OCI-LY7 (cell line): ENCODE results near the gene THSD7A. TPM values are rescaled to one million over a fixed set of nuclear protein-coding genes. Genes with fewer than 3 reads are reported as not detected.
A peak's percentile ranks its signal among the peaks of the same experiment; 100 is the strongest.

Experiments
- BruUV-seq: library from RNA; stranded (reverse); fragments of 400-500 nt; replicated peaks from 2 replicates; lab custom pipeline; 2021; lab: Mats Ljungman, UMichigan
- CTCF ChIA-PET: fragments of 300-600 bp; sonication (Branson Sonifier 250); formaldehyde crosslinking; loops from one replicate; lab custom pipeline; 2022; ENCODE audit warnings: antibody characterized with exemption; ENCODE audit not compliant: unreplicated experiment; lab: Charles Lee
- POLR2A ChIA-PET: fragments of 300-600 bp; sonication (Branson Sonifier 250); formaldehyde crosslinking; loops from one replicate; lab custom pipeline; 2022; ENCODE audit warnings: antibody characterized with exemption; lab: Charles Lee
- DNase-seq: peaks from one replicate; pipeline ENCODE4 v3.0.0-alpha.2; 2015; ENCODE audit warnings: low spot score
- H2AFZ ChIP-seq: fragments of 200-600 bp; sonication (generic), shearing (Covaris generic); 2 replicates; pipeline ENCODE4 v1.6.1; 2014; ENCODE audit warnings: mild to moderate bottlenecking, antibody characterized with exemption, low read length, moderate library complexity
- H3K27ac ChIP-seq: fragments of 200-600 bp; sonication (generic); 2 replicates; pipeline ENCODE4 v1.5.1; 2014; ENCODE audit warnings: mixed run types, low read depth, mild to moderate bottlenecking, moderate library complexity, low read length, inconsistent platforms; ENCODE audit not compliant: poor library complexity, severe bottlenecking
- H3K36me3 ChIP-seq: fragments of 200-600 bp; sonication (generic); 2 replicates; pipeline ENCODE4 v1.6.1; 2014; ENCODE audit warnings: mild to moderate bottlenecking, antibody characterized with exemption, low read length, moderate library complexity, mixed read lengths; ENCODE audit not compliant: insufficient read depth
- H3K4me1 ChIP-seq: fragments of 200-600 bp; sonication (generic); 2 replicates; pipeline ENCODE4 v1.5.1; 2014; ENCODE audit warnings: mild to moderate bottlenecking, low read length; ENCODE audit not compliant: insufficient read depth, poor library complexity, severe bottlenecking
- H3K4me2 ChIP-seq: fragments of 200-600 bp; sonication (generic); 2 replicates; pipeline ENCODE4 v1.6.1; 2014; ENCODE audit warnings: mild to moderate bottlenecking, low read length
- H3K4me3 ChIP-seq: fragments of 200-600 bp; sonication (generic); 2 replicates; pipeline ENCODE4 v1.5.1; 2014; ENCODE audit warnings: mild to moderate bottlenecking, low read depth, low read length; ENCODE audit not compliant: poor library complexity, severe bottlenecking
- H3K79me2 ChIP-seq: fragments of 200-600 bp; sonication (generic); 2 replicates; pipeline ENCODE4 v1.6.1; 2016; ENCODE audit warnings: low read depth, mild to moderate bottlenecking, low read length, moderate library complexity, mixed read lengths; ENCODE audit not compliant: insufficient read depth
- H3K9me2 ChIP-seq: fragments of 200-600 bp; sonication (generic); 2 replicates; pipeline ENCODE4 v1.6.1; 2016; ENCODE audit warnings: mild to moderate bottlenecking, low read length, mixed read lengths; ENCODE audit not compliant: insufficient read depth
- H3K9me3 ChIP-seq: fragments of 200-600 bp; sonication (generic); 2 replicates; pipeline ENCODE4 v1.6.1; 2014; ENCODE audit warnings: mild to moderate bottlenecking, mixed run types, low read length, mixed read lengths
- H4K20me1 ChIP-seq: fragments of 200-600 bp; sonication (generic); 2 replicates; pipeline ENCODE4 v1.6.1; 2014; ENCODE audit warnings: mild to moderate bottlenecking, antibody characterized with exemption, low read length, moderate library complexity, mixed read lengths; ENCODE audit not compliant: insufficient read depth
- EZH2phosphoT487 ChIP-seq: fragments of 200-600 bp; sonication (generic); IDR thresholded peaks from 2 replicates; pipeline ENCODE4 v1.6.1; 2018; ENCODE audit warnings: low read depth, borderline replicate concordance, mild to moderate bottlenecking, mixed run types, antibody characterized with exemption, low read length, moderate library complexity, mixed read lengths
- intact Hi-C: fragments of 100-400 bp; cut with micrococcal nuclease; formaldehyde crosslinking; loops from one replicate; pipeline ENCODE4 v1.10.0; 2022; ENCODE audit not compliant: unreplicated experiment
- total RNA-seq, 2 experiments: library from RNA; depleted of rRNA in 1 of 2; stranded (reverse); fragments of >200 nt in 1 of 2; shearing (Covaris generic) in 1 of 2; gene quantifications; 2 replicates each; pipeline ENCODE4 v1.2.3, GENCODE V29; 2014 to 2022
- TF ChIP-seq, protein P1 (sequence below): fragments of 200-600 bp; sonication (generic); conservative IDR thresholded peaks from 2 replicates; pipeline ENCODE4 v1.5.1; 2014; ENCODE audit warnings: mild to moderate bottlenecking, antibody characterized with exemption, low read length, moderate library complexity, mixed read lengths

The THSD7A gene
- total RNA-seq, 2 experiments from 2014 or later = 0.13 TPM; not detected in 1

DNA sequence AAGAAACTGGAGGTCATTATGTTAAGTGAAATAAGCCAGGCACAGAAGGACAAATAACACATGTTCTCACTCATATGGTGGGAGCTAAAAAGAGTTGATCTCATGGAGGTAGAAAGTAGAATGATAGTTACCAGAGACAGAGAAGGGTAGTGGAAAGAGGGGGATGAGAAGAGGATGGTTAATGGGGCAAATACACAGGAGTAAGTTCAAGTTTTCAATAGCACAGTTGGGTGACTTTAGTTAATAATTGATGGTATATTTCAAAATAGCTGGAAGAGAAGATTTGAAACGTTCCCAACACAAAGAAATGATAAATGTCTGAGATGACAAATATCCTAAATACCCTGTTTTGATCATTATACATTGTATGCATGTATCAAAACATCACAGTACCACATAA lies 261.8 kb downstream of the THSD7A start:
- H3K36me3 ChIP-seq = no peaks in the 10 kb centered on the region
- CTCF ChIA-PET = no interaction called here

DNA sequence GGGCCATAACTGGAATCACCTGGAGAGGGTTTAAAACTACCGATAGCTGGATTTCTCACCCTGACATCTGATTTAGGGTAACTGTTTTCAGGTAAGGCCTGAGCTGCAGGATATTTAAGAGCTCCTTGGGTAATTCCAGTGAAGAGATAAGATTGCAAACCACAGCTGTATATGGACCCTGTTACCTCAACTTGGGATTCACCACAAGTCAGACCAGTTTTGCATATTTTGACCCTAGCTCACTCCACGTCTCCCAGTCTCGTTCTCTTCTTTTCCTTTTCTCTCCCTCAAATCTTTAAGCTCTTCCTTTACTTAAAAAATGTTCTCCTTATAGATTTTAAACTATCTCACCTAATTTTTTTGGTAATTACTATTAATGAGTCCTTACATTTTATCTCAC lies 264.4 kb downstream of the THSD7A start:
- Histone ChIP-seq H3K9me2 (no peaks in the 10 kb centered on the region), H2AFZ (peak overlapping the region; percentile 11; the same call in 1 of the 2 replicates), H4K20me1 (no peaks in the 10 kb centered on the region), H3K9me3 (no peaks in the 10 kb centered on the region), H3K4me3 (no peak overlapping the region), H3K36me3 (no peaks in the 10 kb centered on the region), H3K4me2 (no peak overlapping the region), H3K79me2 (no peaks in the 10 kb centered on the region), H3K4me1 (no peaks in the 10 kb centered on the region), H3K27ac (no peak overlapping the region)
- no TSS peak for BruUV-seq
- TF ChIP-seq, protein P1, sequence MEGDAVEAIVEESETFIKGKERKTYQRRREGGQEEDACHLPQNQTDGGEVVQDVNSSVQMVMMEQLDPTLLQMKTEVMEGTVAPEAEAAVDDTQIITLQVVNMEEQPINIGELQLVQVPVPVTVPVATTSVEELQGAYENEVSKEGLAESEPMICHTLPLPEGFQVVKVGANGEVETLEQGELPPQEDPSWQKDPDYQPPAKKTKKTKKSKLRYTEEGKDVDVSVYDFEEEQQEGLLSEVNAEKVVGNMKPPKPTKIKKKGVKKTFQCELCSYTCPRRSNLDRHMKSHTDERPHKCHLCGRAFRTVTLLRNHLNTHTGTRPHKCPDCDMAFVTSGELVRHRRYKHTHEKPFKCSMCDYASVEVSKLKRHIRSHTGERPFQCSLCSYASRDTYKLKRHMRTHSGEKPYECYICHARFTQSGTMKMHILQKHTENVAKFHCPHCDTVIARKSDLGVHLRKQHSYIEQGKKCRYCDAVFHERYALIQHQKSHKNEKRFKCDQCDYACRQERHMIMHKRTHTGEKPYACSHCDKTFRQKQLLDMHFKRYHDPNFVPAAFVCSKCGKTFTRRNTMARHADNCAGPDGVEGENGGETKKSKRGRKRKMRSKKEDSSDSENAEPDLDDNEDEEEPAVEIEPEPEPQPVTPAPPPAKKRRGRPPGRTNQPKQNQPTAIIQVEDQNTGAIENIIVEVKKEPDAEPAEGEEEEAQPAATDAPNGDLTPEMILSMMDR = no peak
- TF ChIP-seq EZH2phosphoT487 = no peak
- ChIA-PET POLR2A (interaction anchor here (1.2 kb wide), 1 partner anchor 8 kb away, joined by 6 read pairs; no protein-coding TSS in a partner anchor), CTCF (no interaction called here)
- DNase-seq = no peak
- intact Hi-C loops = no loop called here

More for the DNA sequence above, 261.8 kb downstream of the THSD7A start:
- Histone ChIP-seq H4K20me1 (no peaks in the 10 kb centered on the region), H3K4me3 (no peak overlapping the region), H3K79me2 (no peaks in the 10 kb centered on the region), H2AFZ (no peak overlapping the region), H3K9me3 (no peaks in the 10 kb centered on the region), H3K9me2 (no peaks in the 10 kb centered on the region), H3K4me1 (no peaks in the 10 kb centered on the region), H3K4me2 (no peak overlapping the region), H3K27ac (no peak overlapping the region)
- no TSS peak for BruUV-seq
- POLR2A ChIA-PET = no interaction called here
- no peak for DNase-seq
- TF ChIP-seq EZH2phosphoT487 = no peak
- TF ChIP-seq, protein P1 = no peak
- intact Hi-C loops = no loop called here

DNA sequence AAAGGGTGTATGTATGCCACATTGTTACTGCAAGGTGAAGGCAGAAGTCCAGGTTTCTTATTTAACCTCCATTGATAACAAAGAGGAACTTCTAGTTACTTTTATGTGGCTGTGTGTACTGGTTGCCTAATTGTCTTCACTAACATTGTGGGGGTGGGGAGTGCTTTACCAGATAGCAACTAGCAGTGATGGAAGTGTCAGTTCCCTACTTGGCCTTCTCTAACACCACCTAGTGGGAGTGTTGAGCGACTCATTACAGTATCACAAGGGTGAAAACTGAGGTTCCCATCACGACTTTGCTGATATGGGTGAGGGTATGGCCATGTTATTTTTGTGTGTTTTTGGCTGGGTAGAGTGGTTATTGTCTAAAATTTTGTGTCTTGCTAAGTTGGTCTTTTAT lies 274.4 kb downstream of the THSD7A start:
- no peaks in the 10 kb centered on the region for H3K4me1 ChIP-seq
- H3K9me2 ChIP-seq = no peaks in the 10 kb centered on the region
- H3K4me3 ChIP-seq = no peak overlapping the region
- no peak overlapping the region for H3K4me2 ChIP-seq
- no peaks in the 10 kb centered on the region for H4K20me1 ChIP-seq
- no peaks in the 10 kb centered on the region for H3K79me2 ChIP-seq
- DNase-seq = peak; percentile 66
- POLR2A ChIA-PET = no interaction called here
- CTCF ChIA-PET = no interaction called here
- no TSS peak for BruUV-seq
- intact Hi-C loops = no loop called here
- H3K27ac ChIP-seq = no peak overlapping the region
- no peak overlapping the region for H2AFZ ChIP-seq
- H3K36me3 ChIP-seq = no peaks in the 10 kb centered on the region
- TF ChIP-seq EZH2phosphoT487 = no peak
- TF ChIP-seq, protein P1 = peak; percentile 69
- no peaks in the 10 kb centered on the region for H3K9me3 ChIP-seq
